Endothelial cell of umbilical vein (primary cell): ENCODE data around the gene PPFIA1. TPM values are rescaled to one million over a fixed set of nuclear protein-coding genes. Genes with fewer than 3 reads are reported as not detected.

Experiments
- BruUV-seq: library from RNA; stranded (reverse); fragments of 400-500 nt; replicated peaks from 2 replicates; lab custom pipeline; 2021; lab: Mats Ljungman, UMichigan
- CTCF ChIA-PET: fragments of 300-600, 350-600 bp; sonication (Branson Sonifier 250); formaldehyde crosslinking; loops from one replicate; lab custom pipeline; 2021; ENCODE audit warnings: antibody characterized with exemption, inconsistent platforms; lab: Charles Lee
- POLR2A ChIA-PET: fragments of 300-600, 350-600 bp; sonication (Branson Sonifier 250); formaldehyde crosslinking; loops from one replicate; lab custom pipeline; 2021; ENCODE audit warnings: antibody characterized with exemption, inconsistent platforms; lab: Charles Lee
- DNase-seq: peaks from one replicate; pipeline ENCODE4 v3.0.0-alpha.2; 2011; ENCODE audit warnings: low read depth, low spot score
- FAIRE-seq: peaks from 2 replicates; lab custom pipeline; 2011; peaks lifted over from hg19 to GRCh38; lab: Jason Lieb, UNC
- H2AFZ ChIP-seq: 2 replicates; pipeline ENCODE4 v1.6.0; 2012; ENCODE audit warnings: low read depth, low read length, control low read depth, inconsistent platforms
- H3K27ac ChIP-seq: 2 replicates; pipeline ENCODE4 v1.5.1; 2011; ENCODE audit warnings: low read depth, mild to moderate bottlenecking, control low read depth, low read length, moderate library complexity; ENCODE audit not compliant: insufficient read depth
- H3K27me3 ChIP-seq, 2 experiments: 2 replicates each; pipeline versions ENCODE4 v1.6.0 to v1.6.1; 2011; ENCODE audit warnings: low read length in 2 of 2, mixed read lengths in 1 of 2; ENCODE audit not compliant: control insufficient read depth in 2 of 2, insufficient read depth in 2 of 2
- H3K36me3 ChIP-seq, 2 experiments: 2 replicates in 1 of 2; 3 replicates in 1 of 2; pipeline ENCODE4 v1.5.1; 2011; ENCODE audit warnings: low read length in 2 of 2, mild to moderate bottlenecking in 1 of 2, moderate library complexity in 1 of 2; ENCODE audit not compliant: control insufficient read depth in 2 of 2, insufficient read depth in 2 of 2; ENCODE audit errors: extremely low read depth in 1 of 2
- H3K4me1 ChIP-seq: 3 replicates; pipeline ENCODE4 v1.5.1; 2011; ENCODE audit warnings: mild to moderate bottlenecking, low read length; ENCODE audit not compliant: control insufficient read depth, insufficient read depth; ENCODE audit errors: extremely low read depth
- H3K4me2 ChIP-seq: 2 replicates; pipeline ENCODE4 v1.6.1; 2011; ENCODE audit warnings: low read length, control low read depth, mixed read lengths; ENCODE audit not compliant: insufficient read depth
- H3K4me3 ChIP-seq, 3 experiments: fragments of 200-600 bp in 1 of 3; sonication (generic), shearing (Covaris generic) in 1 of 3; replicated peaks in 1 of 3; 2 replicates each; pipeline ENCODE4 v1.5.1; 2011 to 2016; ENCODE audit warnings: control low read depth in 3 of 3, low read length in 3 of 3, mild to moderate bottlenecking in 2 of 3, inconsistent platforms in 1 of 3, low read depth in 1 of 3, moderate library complexity in 1 of 3; ENCODE audit not compliant: insufficient read depth in 1 of 3
- H3K79me2 ChIP-seq: 2 replicates; pipeline ENCODE4 v1.6.0; 2012; ENCODE audit warnings: low read length, inconsistent platforms; ENCODE audit not compliant: control insufficient read depth, insufficient read depth
- H3K9ac ChIP-seq: replicated peaks from 2 replicates; pipeline ENCODE3; 2011; ENCODE audit warnings: low read length, control low read depth; ENCODE audit not compliant: insufficient read depth; ENCODE audit errors: extremely low read depth
- H3K9me1 ChIP-seq: replicated peaks from 3 replicates; pipeline ENCODE4 v1.6.0; 2011; ENCODE audit warnings: mild to moderate bottlenecking, low read length; ENCODE audit not compliant: control insufficient read depth, insufficient read depth; ENCODE audit errors: extremely low read depth
- H3K9me3 ChIP-seq: replicated peaks from 2 replicates; pipeline ENCODE4 v1.5.1; 2012; ENCODE audit warnings: low read length, inconsistent platforms; ENCODE audit not compliant: control insufficient read depth, insufficient read depth
- H4K20me1 ChIP-seq: replicated peaks from 2 replicates; pipeline ENCODE3; 2011; ENCODE audit warnings: mild to moderate bottlenecking, low read length; ENCODE audit not compliant: control insufficient read depth, insufficient read depth; ENCODE audit errors: extremely low read depth
- CTCF ChIP-seq, 2 donors: IDR thresholded peaks; 1 replicate in 1 of 2; 2 replicates in 1 of 2; pipeline ENCODE4 v1.5.1; 2011; ENCODE audit warnings: low read length in 2 of 2, mild to moderate bottlenecking in 2 of 2, moderate library complexity in 2 of 2, control low read depth in 1 of 2, inconsistent platforms in 1 of 2, low read depth in 1 of 2; ENCODE audit not compliant: insufficient read depth in 1 of 2; ENCODE audit errors: extremely low read depth in 1 of 2
- EZH2 ChIP-seq: IDR thresholded peaks from 2 replicates; pipeline ENCODE4 v1.6.1; 2012; ENCODE audit warnings: borderline replicate concordance, low read depth, mild to moderate bottlenecking, moderate library complexity, low read length, inconsistent platforms; ENCODE audit not compliant: severe bottlenecking
- FOS ChIP-seq: IDR thresholded peaks from 2 replicates; pipeline ENCODE4 v1.6.1; 2011; ENCODE audit warnings: mild to moderate bottlenecking, low read length, moderate library complexity, borderline replicate concordance; ENCODE audit not compliant: insufficient read depth
- GATA2 ChIP-seq: IDR thresholded peaks from 2 replicates; pipeline ENCODE4 v1.7.0; 2011; ENCODE audit warnings: low read depth, mild to moderate bottlenecking, moderate library complexity, mixed read lengths, low read length; ENCODE audit not compliant: insufficient read length, insufficient read depth
- JUN ChIP-seq: IDR thresholded peaks from 2 replicates; pipeline ENCODE4 v1.6.1; 2011; ENCODE audit warnings: borderline replicate concordance, low read depth; ENCODE audit not compliant: insufficient read length, insufficient read depth
- MAX ChIP-seq: IDR thresholded peaks from 2 replicates; pipeline ENCODE4 v1.6.1; 2011; ENCODE audit not compliant: insufficient read depth, insufficient read length
- MYC ChIP-seq: IDR thresholded peaks from one replicate; pipeline ENCODE4 v1.6.1; 2011; ENCODE audit warnings: mild to moderate bottlenecking, low read depth, low read length
- POLR2A ChIP-seq: IDR thresholded peaks from 2 replicates; pipeline ENCODE4 v1.6.1; 2012; ENCODE audit warnings: low read depth, mild to moderate bottlenecking, control low read depth, low read length
- POLR2AphosphoS5 ChIP-seq: IDR thresholded peaks from 2 replicates; pipeline ENCODE4 v1.6.1; 2012; ENCODE audit warnings: low read depth, mild to moderate bottlenecking, control low read depth, low read length, moderate library complexity; ENCODE audit not compliant: insufficient read depth
- dilution Hi-C: fragments of 300-500 bp; cut with MboI; formaldehyde crosslinking; loops from one replicate; pipeline ENCODE4 v1.15.0; 2019; ENCODE audit warnings: low sequenced_read_pairs; ENCODE audit not compliant: extremely low pct_ligation_motif_present
- intact Hi-C: fragments of 100-400 bp; cut with micrococcal nuclease; formaldehyde crosslinking; loops from one replicate; pipeline ENCODE4 v1.10.0; 2022
- polyA plus RNA-seq, 4 experiments: library from polyadenylated mRNA; depleted of rRNA in 3 of 4; stranded (reverse) in 3 of 4; unstranded in 1 of 4; fragments of >200 nt; gene quantifications; 2 replicates each; pipeline versions ENCODE4 v1.2.1 to v1.2.3, GENCODE V29; 2011 to 2012; ENCODE audit warnings: missing spikeins in 1 of 4
- total RNA-seq: library from RNA; stranded (reverse); gene quantifications from 2 replicates; pipeline ENCODE4 v1.2.3, GENCODE V29; 2021

Gene PPFIA1
- total and polyA plus RNA-seq, 2 donors (not counting 3 experiments of a cell fraction or from before 2014, with no cell fraction given): 44.3 to 60.9 TPM

- Histone ChIP-seq H4K20me1 (no peaks in the 10 kb centered on the region), H3K4me1 (no peaks in the 10 kb centered on the region), H3K9me3 (no peaks in the 10 kb centered on the region), H3K4me2 (no peak overlapping the region), H3K27me3 (no peaks in the 10 kb centered on the region), H2AFZ (no peak overlapping the region), H3K9ac (no peak overlapping the region), H3K36me3 (peaks cover 6 to 29% of the 10 kb centered on the region in 2 experiments), H3K4me3 (no peak overlapping the region), H3K27ac (no peak overlapping the region), H3K79me2 (no peaks in the 10 kb centered on the region), H3K9me1 (no peaks in the 10 kb centered on the region)
- POLR2A ChIA-PET: no interaction called here
- DNase-seq (no peak), FAIRE-seq (no peak)
- TF ChIP-seq JUN (no peak), POLR2AphosphoS5 (no peak), MAX (no peak), EZH2 (no peak), CTCF (IDR thresholded peaks at IDR 0.05; ENCODE audit: extremely low read depth in 1 of 2, insufficient read depth in 1 of 2, low read depth in 1 of 2, low read length in 2 of 2) (no peak), FOS (no peak), MYC (no peak), POLR2A (no peak), GATA2 (no peak)
- CTCF ChIA-PET: interaction anchor here (0.6 to 1.2 kb wide), 2 partner anchors 17 to 53 kb away, joined by 3 read pairs; no protein-coding TSS in a partner anchor
- intact Hi-C loops (no loop called here), dilution Hi-C loops (no loop called here)
- BruUV-seq: no TSS peak
These were observed 78.1 kb downstream of the PPFIA1 start for GRCh38 chr11:70348608-70349007.
